ENCODE data around the gene DOP1A. TPM values are rescaled to one million over a fixed set of nuclear protein-coding genes. Genes with fewer than 3 reads are reported as not detected.

The DOP1A gene
- total RNA-seq, 1 experiment from 2014 or later: 5.5 TPM

- Histone ChIP-seq H4K20me1 (ENCODE audit: low read length) (no peaks in the 10 kb centered on the region), H3K9me2 (replicated peaks; ENCODE audit: low read length) (no peaks in the 10 kb centered on the region), H3K4me3 (ENCODE audit: low read length) (no peak overlapping the region), H2AFZ (ENCODE audit: low read length) (no peak overlapping the region), H3K4me2 (ENCODE audit: low read length) (no peak overlapping the region), H3K27ac (ENCODE audit: low read length) (no peak overlapping the region), H3K4me1 (ENCODE audit: insufficient read depth, low read length) (no peaks in the 10 kb centered on the region), H3K9me3 (ENCODE audit: low read length) (no peaks in the 10 kb centered on the region), H3F3A (ENCODE audit: low read length, unreplicated experiment) (no peaks in the 10 kb centered on the region), H3K9ac (ENCODE audit: low read length) (no peak overlapping the region), H3K36me3 (ENCODE audit: low read depth, low read length) (no peaks in the 10 kb centered on the region), H3K79me2 (ENCODE audit: low read length) (no peaks in the 10 kb centered on the region), H3K27me3 (ENCODE audit: low read length) (no peaks in the 10 kb centered on the region)
- no peak for TF ChIP-seq EZH2phosphoT487 (IDR thresholded peaks at IDR 0.05; ENCODE audit: borderline replicate concordance, low read length)
- no peak for TF ChIP-seq CTCF (conservative IDR thresholded peaks at IDR 0.05; ENCODE audit: low read depth, low read length)
- no peak for TF ChIP-seq EZH2 (IDR thresholded peaks at IDR 0.05; ENCODE audit: low read length, unreplicated experiment)
- ChIA-PET POLR2A (ENCODE audit: unreplicated experiment) (no interaction called here), CTCF (no interaction called here)
- no TSS peak for BruUV-seq (replicated peaks)
- intact Hi-C loops (cut with micrococcal nuclease): no loop called here
- ATAC-seq (no peak), DNase-seq (no peak)
Measured at GRCh38 chr6:83086751-83087150, 19.3 kb downstream of the DOP1A start.

- ChIA-PET CTCF (no interaction called here), POLR2A (ENCODE audit: unreplicated experiment) (no interaction called here)
- H3K36me3 ChIP-seq (ENCODE audit: low read depth, low read length): no peaks in the 10 kb centered on the region
- no peaks in the 10 kb centered on the region for H3K27me3 ChIP-seq (ENCODE audit: low read length)
- no peaks in the 10 kb centered on the region for H3K4me1 ChIP-seq (ENCODE audit: insufficient read depth, low read length)
- H3K4me3 ChIP-seq (ENCODE audit: low read length): no peak overlapping the region
- no peaks in the 10 kb centered on the region for H3K9me3 ChIP-seq (ENCODE audit: low read length)
- TF ChIP-seq EZH2 (IDR thresholded peaks at IDR 0.05; ENCODE audit: low read length, unreplicated experiment) (no peak), EZH2phosphoT487 (IDR thresholded peaks at IDR 0.05; ENCODE audit: borderline replicate concordance, low read length) (no peak), CTCF (conservative IDR thresholded peaks at IDR 0.05; ENCODE audit: low read depth, low read length) (no peak)
- no peaks in the 10 kb centered on the region for H3K9me2 ChIP-seq (replicated peaks; ENCODE audit: low read length)
- H3F3A ChIP-seq (ENCODE audit: low read length, unreplicated experiment): no peaks in the 10 kb centered on the region
- BruUV-seq (replicated peaks): no TSS peak
- intact Hi-C loops (cut with micrococcal nuclease): no loop called here
- H3K9ac ChIP-seq (ENCODE audit: low read length): no peak overlapping the region
- H4K20me1 ChIP-seq (ENCODE audit: low read length): no peaks in the 10 kb centered on the region
- H3K79me2 ChIP-seq (ENCODE audit: low read length): no peaks in the 10 kb centered on the region
- H2AFZ ChIP-seq (ENCODE audit: low read length): no peak overlapping the region
- H3K4me2 ChIP-seq (ENCODE audit: low read length): no peak overlapping the region
- no peak for ATAC-seq
- no peak overlapping the region for H3K27ac ChIP-seq (ENCODE audit: low read length)
- DNase-seq: no peak
Measured at GRCh38 chr6:83092756-83093399, 25.4 kb downstream of the DOP1A start.

- H3K36me3 ChIP-seq (ENCODE audit: low read depth, low read length): no peaks in the 10 kb centered on the region
- no peaks in the 10 kb centered on the region for H3K79me2 ChIP-seq (ENCODE audit: low read length)
- H3K4me2 ChIP-seq (ENCODE audit: low read length): no peak overlapping the region
- CTCF ChIA-PET: no interaction called here
- H3K4me1 ChIP-seq (ENCODE audit: insufficient read depth, low read length): no peaks in the 10 kb centered on the region
- intact Hi-C loops (cut with micrococcal nuclease): no loop called here
- no peak for DNase-seq
- H3K4me3 ChIP-seq (ENCODE audit: low read length): no peak overlapping the region
- no peak for TF ChIP-seq EZH2phosphoT487 (IDR thresholded peaks at IDR 0.05; ENCODE audit: borderline replicate concordance, low read length)
- TF ChIP-seq CTCF (conservative IDR thresholded peaks at IDR 0.05; ENCODE audit: low read depth, low read length): no peak
- TF ChIP-seq EZH2 (IDR thresholded peaks at IDR 0.05; ENCODE audit: low read length, unreplicated experiment): no peak
- H4K20me1 ChIP-seq (ENCODE audit: low read length): no peaks in the 10 kb centered on the region
- no peaks in the 10 kb centered on the region for H3F3A ChIP-seq (ENCODE audit: low read length, unreplicated experiment)
- H3K9me2 ChIP-seq (replicated peaks; ENCODE audit: low read length): no peaks in the 10 kb centered on the region
- H3K27ac ChIP-seq (ENCODE audit: low read length): no peak overlapping the region
- no TSS peak for BruUV-seq (replicated peaks)
- no peaks in the 10 kb centered on the region for H3K27me3 ChIP-seq (ENCODE audit: low read length)
- ATAC-seq: no peak
- no peak overlapping the region for H2AFZ ChIP-seq (ENCODE audit: low read length)
- H3K9ac ChIP-seq (ENCODE audit: low read length): no peak overlapping the region
- no peaks in the 10 kb centered on the region for H3K9me3 ChIP-seq (ENCODE audit: low read length)
- POLR2A ChIA-PET (ENCODE audit: unreplicated experiment): no interaction called here
Measured at GRCh38 chr6:83096791-83097190, 29.3 kb downstream of the DOP1A start.

Measured in PC-3 (cell line).